ENCODE results near the gene KLK5. TPM values are rescaled to one million over a fixed set of nuclear protein-coding genes. Genes with fewer than 3 reads are reported as not detected.

Gene KLK5
- total and polyA plus RNA-seq, 12 donors, result not detected

DNA sequence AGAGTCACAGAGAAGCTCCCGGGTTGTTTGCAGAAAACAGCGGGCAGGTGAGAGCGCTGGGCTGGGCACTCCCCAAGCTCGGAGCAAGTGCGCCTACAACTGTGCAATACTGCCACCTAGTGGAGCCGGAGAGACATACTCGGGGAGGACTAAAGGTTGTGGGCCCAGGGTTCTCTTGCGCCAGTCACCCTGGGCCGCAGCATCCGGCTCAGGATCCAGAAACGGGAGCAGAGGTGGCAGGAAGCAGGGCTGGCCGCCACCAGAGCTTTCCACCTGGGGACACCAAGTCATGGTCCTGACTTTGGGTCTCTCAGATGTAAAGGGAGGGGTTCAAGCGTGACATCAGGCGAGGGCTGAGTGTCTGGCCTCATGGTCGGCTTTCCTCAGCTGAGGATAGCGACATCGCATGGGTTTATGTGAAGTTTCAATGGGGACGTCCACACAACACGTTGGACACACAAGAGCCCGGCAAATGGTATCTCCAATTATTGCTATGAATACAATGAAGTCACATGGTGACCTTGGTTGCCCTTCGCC lies 30.5 kb downstream of the KLK5 start:
- H3K27me3 ChIP-seq, result peaks cover 4% of the 10 kb centered on the region
- H3K4me1 ChIP-seq (replicated peaks in 1 of 2), result peaks cover 0 to 10% of the 10 kb centered on the region in 2 donors
- 26 to 58% (median 32%) methylated on average over 4 to 21 of the region's 21 CpGs for whole genome bisulfite sequencing, 4 donors
- H3K36me3 ChIP-seq (replicated peaks in 1 of 2), result no peaks in the 10 kb centered on the region
- no peaks in the 10 kb centered on the region for H3K9me3 ChIP-seq (replicated peaks in 1 of 3)
- H3K27ac ChIP-seq, result no peak overlapping the region
- H3K4me3 ChIP-seq, result no peak overlapping the region
- intact Hi-C loops (cut with DNase I), result loop anchor here (5.0 to 10.0 kb wide), 4 partner anchors 115 to 208 kb away; partner anchors contain the start of gene SHANK1 (in 1 of the 2)
- DNase-seq, result peak; percentile 66 to 85 (median 79)
- TF ChIP-seq POLR2A (IDR thresholded peaks at IDR 0.05), result no peak
- TF ChIP-seq, protein P1, sequence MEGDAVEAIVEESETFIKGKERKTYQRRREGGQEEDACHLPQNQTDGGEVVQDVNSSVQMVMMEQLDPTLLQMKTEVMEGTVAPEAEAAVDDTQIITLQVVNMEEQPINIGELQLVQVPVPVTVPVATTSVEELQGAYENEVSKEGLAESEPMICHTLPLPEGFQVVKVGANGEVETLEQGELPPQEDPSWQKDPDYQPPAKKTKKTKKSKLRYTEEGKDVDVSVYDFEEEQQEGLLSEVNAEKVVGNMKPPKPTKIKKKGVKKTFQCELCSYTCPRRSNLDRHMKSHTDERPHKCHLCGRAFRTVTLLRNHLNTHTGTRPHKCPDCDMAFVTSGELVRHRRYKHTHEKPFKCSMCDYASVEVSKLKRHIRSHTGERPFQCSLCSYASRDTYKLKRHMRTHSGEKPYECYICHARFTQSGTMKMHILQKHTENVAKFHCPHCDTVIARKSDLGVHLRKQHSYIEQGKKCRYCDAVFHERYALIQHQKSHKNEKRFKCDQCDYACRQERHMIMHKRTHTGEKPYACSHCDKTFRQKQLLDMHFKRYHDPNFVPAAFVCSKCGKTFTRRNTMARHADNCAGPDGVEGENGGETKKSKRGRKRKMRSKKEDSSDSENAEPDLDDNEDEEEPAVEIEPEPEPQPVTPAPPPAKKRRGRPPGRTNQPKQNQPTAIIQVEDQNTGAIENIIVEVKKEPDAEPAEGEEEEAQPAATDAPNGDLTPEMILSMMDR (IDR thresholded peaks at IDR 0.05), result peak; percentile 75 to 90 (median 82)

DNA sequence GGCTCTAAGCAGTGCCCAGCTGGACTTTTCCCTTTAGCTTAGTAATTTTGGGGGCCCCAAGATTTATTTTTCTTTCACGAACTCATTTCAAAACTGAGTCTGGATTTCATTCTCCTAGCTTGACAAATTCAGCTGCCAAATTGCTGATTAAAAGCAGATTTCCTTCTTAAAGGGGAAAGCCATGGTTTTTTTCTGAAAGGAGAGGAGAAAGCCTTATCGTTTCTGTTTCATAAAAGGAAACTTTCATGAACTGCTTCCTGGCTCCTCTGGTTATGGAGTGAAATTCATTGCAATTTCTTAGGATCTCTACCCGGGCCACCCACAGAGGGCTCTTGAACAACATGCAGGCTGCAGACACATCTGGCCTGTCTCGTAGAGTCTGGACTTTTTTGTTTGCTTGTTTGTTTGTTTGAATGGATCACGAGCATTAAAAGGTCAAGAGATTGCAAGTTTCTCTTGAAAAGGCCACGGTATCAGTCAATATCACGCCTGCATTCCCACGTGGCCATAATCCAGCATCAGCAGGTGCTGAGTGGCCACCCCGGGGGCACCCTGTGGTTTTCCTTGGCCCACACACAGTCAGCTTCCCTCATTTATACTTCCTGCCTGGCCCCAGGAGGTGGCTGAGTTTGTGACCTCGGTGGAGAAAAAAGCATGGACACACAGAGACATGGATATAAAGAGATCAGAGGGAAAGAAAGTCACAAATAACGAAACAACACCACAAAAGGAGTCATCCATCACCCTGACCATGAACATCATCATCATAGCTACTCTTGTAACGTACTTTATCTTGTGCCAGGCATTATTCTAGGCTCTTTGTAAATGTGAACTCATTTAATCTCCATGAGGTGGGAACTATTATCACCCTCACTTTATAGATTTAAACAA lies 31.2 kb downstream of the KLK5 start:
- Histone ChIP-seq H3K36me3 (replicated peaks in 1 of 2) (no peaks in the 10 kb centered on the region), H3K27me3 (no peaks in the 10 kb centered on the region), H3K9me3 (replicated peaks in 1 of 3) (no peaks in the 10 kb centered on the region), H3K27ac (no peak overlapping the region), H3K4me1 (replicated peaks in 1 of 2) (peaks cover 0 to 10% of the 10 kb centered on the region in 2 donors), H3K4me3 (no peak overlapping the region)
- intact Hi-C loops (cut with DNase I), result loop anchor here (5.0 to 10.0 kb wide), 4 partner anchors 114 to 207 kb away; partner anchors contain the start of gene SHANK1 (in 1 of the 2)
- no peak for DNase-seq
- TF ChIP-seq, protein P1 (IDR thresholded peaks at IDR 0.05), result no peak
- TF ChIP-seq POLR2A (IDR thresholded peaks at IDR 0.05), result no peak
- 7 to 15% (median 8%) methylated on average over 11 to 12 of the region's 12 CpGs for whole genome bisulfite sequencing, 4 donors

DNA sequence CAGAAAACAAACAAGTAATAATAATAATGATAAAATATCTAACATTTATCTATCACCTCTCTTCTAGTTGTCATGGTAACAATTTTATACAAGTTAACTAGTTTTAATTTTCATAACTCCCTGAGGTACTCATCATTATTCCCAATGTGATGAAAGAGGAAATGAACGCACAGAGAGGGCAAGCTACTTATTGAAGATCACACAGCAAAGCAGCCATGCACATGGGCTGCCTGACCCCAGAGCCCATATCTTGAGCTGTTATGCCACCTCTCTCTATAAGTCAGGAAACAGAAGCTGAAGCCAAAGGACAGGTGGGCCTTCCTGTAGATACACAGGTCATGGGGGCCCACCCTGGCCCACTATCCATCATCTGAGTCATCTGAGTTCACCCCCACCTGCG lies 36.8 kb downstream of the KLK5 start:
- intact Hi-C loops (cut with DNase I), result loop anchor here in 1 of 2 donors (10.0 kb wide), 1 partner anchor 121 kb away; the partner anchor contains the start of gene ACP4
- WGBS, 4 donors, result 38 to 83% (median 66%) methylated on average over 1 to 2 of the region's 2 CpGs
- H3K4me1 ChIP-seq (replicated peaks in 1 of 2), result no peaks in the 10 kb centered on the region
- H3K9me3 ChIP-seq (replicated peaks in 1 of 3), result no peaks in the 10 kb centered on the region
- H3K4me3 ChIP-seq, result no peak overlapping the region
- peaks cover 16% of the 10 kb centered on the region for H3K27me3 ChIP-seq
- no peak for DNase-seq
- TF ChIP-seq, protein P1 (IDR thresholded peaks at IDR 0.05), result no peak
- TF ChIP-seq POLR2A (IDR thresholded peaks at IDR 0.05), result no peak
- H3K36me3 ChIP-seq (replicated peaks in 1 of 2), result no peaks in the 10 kb centered on the region
- no peak overlapping the region for H3K27ac ChIP-seq
